HG03066 (cell line): ENCODE measurements around the gene HDLBP.

Experiments
- ATAC-seq: cut with Tn5 transposase; IDR thresholded peaks from one replicate; pipeline ENCODE4 v1.9.1; 2021; ENCODE audit warnings: low read depth; ENCODE audit not compliant: unreplicated experiment

The HDLBP gene

GRCh38 chr2:241183221-241183620 is 132.3 kb downstream of the HDLBP start:
- ATAC-seq = no peak

- ATAC-seq = no peak
Measured at GRCh38 chr2:241182531-241183133, 132.8 kb downstream of the HDLBP start.

GRCh38 chr2:241182126-241182525 is 133.3 kb downstream of the HDLBP start:
- ATAC-seq = no peak

GRCh38 chr2:241180495-241180894 is 135.0 kb downstream of the HDLBP start:
- no peak for ATAC-seq

DNA sequence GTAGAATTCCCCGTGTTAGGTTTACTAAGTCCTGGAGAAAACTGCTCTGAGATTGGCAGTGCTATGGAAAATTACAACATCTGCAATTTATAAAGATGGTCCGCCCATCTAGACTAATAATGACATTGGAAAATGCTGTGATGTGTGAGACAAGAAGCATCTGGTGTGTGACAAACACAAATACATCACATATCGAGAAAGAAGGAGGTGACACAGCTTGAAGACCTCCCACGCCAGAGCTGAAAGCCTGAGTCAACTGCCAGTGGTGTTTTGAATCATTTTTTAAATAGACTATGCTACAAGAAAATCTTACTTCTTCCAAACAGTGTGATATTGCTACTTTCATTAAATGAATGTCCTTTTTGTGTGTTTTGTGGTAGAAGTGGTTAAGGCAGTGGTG is 135.6 kb downstream of the HDLBP start:
- ATAC-seq = no peak

GRCh38 chr2:241178961-241179360 is 136.5 kb downstream of the HDLBP start:
- no peak for ATAC-seq

- no peak for ATAC-seq
Measured at GRCh38 chr2:241177526-241178334, 137.7 kb downstream of the HDLBP start.
